ENCODE data around the gene CRTC1. TPM values are rescaled to one million over a fixed set of nuclear protein-coding genes. Genes with fewer than 3 reads are reported as not detected.

CRTC1 gene
- total RNA-seq, 1 donor from 2014 or later: 39.7 TPM

DNA sequence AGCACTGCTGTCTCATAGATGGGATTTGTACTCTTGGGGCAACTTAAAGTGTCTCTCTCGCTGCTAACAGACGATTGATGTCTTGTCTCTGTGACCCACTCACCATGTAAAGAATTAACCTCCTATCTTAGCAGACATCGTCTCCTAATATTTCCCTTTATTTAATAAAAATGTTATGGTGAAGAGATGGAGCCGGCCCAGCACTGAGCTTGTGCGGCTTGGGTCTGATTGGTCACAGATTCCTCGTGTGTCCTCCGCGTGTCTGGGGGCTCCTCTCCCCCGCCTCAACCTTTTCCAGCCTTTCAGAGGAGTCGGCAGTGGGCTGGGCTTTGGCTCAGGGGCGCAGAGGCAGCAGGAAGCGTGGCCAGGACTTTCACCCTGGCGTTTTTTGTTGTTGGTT is 13.2 kb upstream of the CRTC1 start:
- Mint-ChIP-seq H3K4me3 (ENCODE audit: low read depth) (no peak overlapping the region), H3K4me1 (ENCODE audit: low read depth) (no peaks in the 10 kb centered on the region), H3K27me3 (no peaks in the 10 kb centered on the region), H3K27ac (no peak overlapping the region), H3K36me3 (ENCODE audit: insufficient read depth) (peaks cover 4% of the 10 kb centered on the region), H3K9me3 (ENCODE audit: low read depth) (no peaks in the 10 kb centered on the region)
- DNase-seq (ENCODE audit: low spot score, unreplicated experiment): no peak
- no peak for TF ChIP-seq CTCF (IDR thresholded peaks at IDR 0.05; ENCODE audit: unreplicated experiment)

DNA sequence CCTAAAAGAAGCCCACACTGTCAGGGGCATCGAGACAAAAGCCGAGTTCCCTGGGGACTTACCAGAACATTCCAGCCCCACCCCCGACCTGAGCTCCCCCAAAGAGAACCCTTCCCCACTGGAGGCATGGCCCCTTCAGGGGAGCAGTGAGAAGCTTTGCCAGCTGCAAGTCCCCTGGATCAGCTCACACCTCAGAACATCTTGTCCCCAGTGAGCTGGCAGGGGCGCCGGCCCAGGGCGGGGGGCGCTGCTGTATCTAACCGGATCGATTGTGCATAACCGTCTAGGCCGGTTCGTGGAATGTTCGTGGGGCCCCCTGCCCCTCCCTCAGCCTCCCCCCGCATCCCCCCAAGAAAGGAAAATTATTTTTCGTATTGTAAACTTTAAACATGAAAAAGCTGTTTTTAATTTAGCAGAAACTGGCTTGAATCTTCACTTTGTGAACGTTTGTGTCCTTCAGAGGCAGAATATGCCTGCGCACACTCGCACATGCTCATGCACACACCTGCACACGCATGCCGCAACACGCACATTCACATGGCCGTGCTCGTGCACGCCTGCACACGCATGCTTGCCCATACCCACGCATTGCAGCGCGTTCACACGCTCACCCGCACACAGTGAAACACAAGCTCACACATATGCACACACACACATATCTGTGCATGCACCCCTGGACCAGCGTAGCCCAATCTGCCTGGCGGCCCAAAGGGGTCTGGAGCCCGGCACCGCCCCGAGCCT is 12.0 kb upstream of the CRTC1 start:
- no peak for DNase-seq (ENCODE audit: low spot score, unreplicated experiment)
- TF ChIP-seq CTCF (IDR thresholded peaks at IDR 0.05; ENCODE audit: unreplicated experiment): no peak
- H3K27me3 Mint-ChIP-seq: no peaks in the 10 kb centered on the region
- H3K4me1 Mint-ChIP-seq (ENCODE audit: low read depth): no peaks in the 10 kb centered on the region
- no peak overlapping the region for H3K4me3 Mint-ChIP-seq (ENCODE audit: low read depth)
- H3K27ac Mint-ChIP-seq: no peak overlapping the region
- peaks cover 4% of the 10 kb centered on the region for H3K36me3 Mint-ChIP-seq (ENCODE audit: insufficient read depth)
- H3K9me3 Mint-ChIP-seq (ENCODE audit: low read depth): no peaks in the 10 kb centered on the region

- no peak for DNase-seq (ENCODE audit: low spot score, unreplicated experiment)
- Mint-ChIP-seq H3K4me1 (ENCODE audit: low read depth) (no peaks in the 10 kb centered on the region), H3K9me3 (ENCODE audit: low read depth) (no peaks in the 10 kb centered on the region), H3K4me3 (ENCODE audit: low read depth) (no peak overlapping the region), H3K27ac (no peak overlapping the region), H3K27me3 (no peaks in the 10 kb centered on the region), H3K36me3 (ENCODE audit: insufficient read depth) (peaks cover 4% of the 10 kb centered on the region)
- no peak for TF ChIP-seq CTCF (IDR thresholded peaks at IDR 0.05; ENCODE audit: unreplicated experiment)
Observed at GRCh38 chr19:18672044-18672451, 11.4 kb upstream of the CRTC1 start.

DNA sequence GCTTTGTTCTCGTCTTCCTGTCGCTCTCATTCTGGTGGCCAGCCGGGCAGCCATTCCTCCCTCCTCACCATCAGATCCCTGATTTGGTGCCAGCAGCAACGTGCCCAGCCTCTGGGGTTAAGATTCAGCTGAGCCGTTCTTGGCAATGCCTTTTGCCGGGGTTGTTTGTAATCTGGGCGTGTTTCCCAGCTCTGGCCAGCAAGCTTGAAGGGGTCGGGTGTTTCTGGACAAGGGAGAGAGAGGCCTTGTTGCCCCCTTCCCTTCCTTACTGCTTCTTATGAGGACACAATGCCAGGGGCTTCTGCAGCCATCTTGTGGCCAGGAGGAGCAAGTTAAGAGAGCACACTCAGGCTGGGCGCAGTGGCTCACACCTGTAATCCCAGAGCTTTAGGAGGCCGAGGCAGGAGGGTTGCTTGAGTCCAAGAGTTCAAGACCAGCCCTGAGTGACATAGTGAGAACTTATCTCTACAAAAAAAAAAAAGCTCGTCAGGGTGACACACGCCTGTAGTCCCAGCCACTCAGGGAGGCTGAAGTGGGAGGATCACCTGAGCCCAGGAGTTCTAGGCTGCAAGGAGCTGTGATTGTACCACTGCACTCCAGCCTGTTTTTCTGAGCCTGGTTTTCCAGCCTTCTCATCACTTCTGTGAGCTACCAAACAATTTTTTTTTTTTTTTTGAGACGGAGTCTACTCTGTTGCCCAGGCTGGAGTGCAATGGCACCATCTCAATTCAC is 10.7 kb upstream of the CRTC1 start:
- Mint-ChIP-seq H3K4me3 (ENCODE audit: low read depth) (no peak overlapping the region), H3K27me3 (no peaks in the 10 kb centered on the region), H3K36me3 (ENCODE audit: insufficient read depth) (peaks cover 3% of the 10 kb centered on the region), H3K27ac (no peak overlapping the region), H3K4me1 (ENCODE audit: low read depth) (no peaks in the 10 kb centered on the region), H3K9me3 (ENCODE audit: low read depth) (no peaks in the 10 kb centered on the region)
- DNase-seq (ENCODE audit: low spot score, unreplicated experiment): no peak
- TF ChIP-seq CTCF (IDR thresholded peaks at IDR 0.05; ENCODE audit: unreplicated experiment): no peak

DNA sequence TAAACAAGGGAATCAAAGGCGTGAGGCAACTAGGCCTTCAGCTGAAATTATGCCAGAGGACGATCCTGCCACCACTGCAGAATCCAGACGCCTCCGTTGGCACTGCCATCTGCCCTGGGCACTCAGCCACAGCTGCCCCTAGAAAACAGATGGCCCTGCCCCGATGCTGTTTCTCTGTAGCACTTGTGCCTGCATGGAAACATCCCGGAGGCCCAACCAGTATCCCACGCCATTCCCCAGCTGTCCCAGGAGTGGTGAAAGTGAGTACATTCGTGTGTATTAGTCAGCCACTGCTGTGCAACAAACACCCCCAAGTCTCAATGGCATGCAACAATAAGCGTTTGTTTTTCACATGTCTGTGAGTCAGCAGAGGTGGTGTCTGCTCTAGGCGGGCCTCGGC is 8.9 kb upstream of the CRTC1 start:
- no peak for TF ChIP-seq CTCF (IDR thresholded peaks at IDR 0.05; ENCODE audit: unreplicated experiment)
- H3K4me3 Mint-ChIP-seq (ENCODE audit: low read depth): no peak overlapping the region
- H3K36me3 Mint-ChIP-seq (ENCODE audit: insufficient read depth): peaks cover 3% of the 10 kb centered on the region
- DNase-seq (ENCODE audit: low spot score, unreplicated experiment): no peak
- H3K4me1 Mint-ChIP-seq (ENCODE audit: low read depth): peaks cover 4% of the 10 kb centered on the region
- no peak overlapping the region for H3K27ac Mint-ChIP-seq
- no peaks in the 10 kb centered on the region for H3K27me3 Mint-ChIP-seq
- H3K9me3 Mint-ChIP-seq (ENCODE audit: low read depth): no peaks in the 10 kb centered on the region

All from progenitor cell of endocrine pancreas (in vitro differentiated cells).